HCT116 (cell line): ENCODE results near the gene PIEZO2. TPM values are rescaled to one million over a fixed set of nuclear protein-coding genes. Genes with fewer than 3 reads are reported as not detected.

Experiments used
- ATAC-seq: fragments of 200-7000 bp; cut with Tn5 transposase; 2 replicates; pipeline ENCODE4 v1.9.1; 2020; ENCODE audit warnings: mild to moderate bottlenecking, moderate library complexity
- BruUV-seq: library from RNA; stranded (reverse); fragments of 400-500 nt; replicated peaks from 2 replicates; lab custom pipeline; 2021; lab: Mats Ljungman, UMichigan
- CTCF ChIA-PET: fragments of 300-600 bp; sonication (Branson Sonifier 250); formaldehyde crosslinking; loops from one replicate; lab custom pipeline; 2021; ENCODE audit warnings: antibody characterized with exemption; lab: Charles Lee
- POLR2A ChIA-PET: fragments of 300-600, 350-600 bp; sonication (Branson Sonifier 250); formaldehyde crosslinking; loops from one replicate; lab custom pipeline; 2021; ENCODE audit warnings: antibody characterized with exemption; lab: Charles Lee
- RAD21 ChIA-PET, 2 experiments: fragments of 300-600 bp; sonication (Branson Sonifier 250); formaldehyde crosslinking; loops; one replicate each; lab custom pipeline; 2023; ENCODE audit warnings: low total read pairs in 2 of 2; ENCODE audit not compliant: uncharacterized antibody in 2 of 2, unreplicated experiment in 2 of 2, low non-redundant PET in 1 of 2; lab: Charles Lee
- DNase-seq: peaks from one replicate; pipeline ENCODE4 v3.0.0-alpha.2; 2010; ENCODE audit warnings: low read depth, low spot score
- H2AFZ ChIP-seq: fragments of 200-600 bp; shearing (Covaris generic), sonication (generic); 2 replicates; pipeline ENCODE4 v1.6.1; 2017; ENCODE audit warnings: low read depth, mixed run types, mixed read lengths, antibody characterized with exemption, low read length; ENCODE audit not compliant: poor library complexity, severe bottlenecking
- H3K27ac ChIP-seq: 2 replicates; pipeline ENCODE4 v1.5.1; 2012; ENCODE audit warnings: low read depth, low read length
- H3K27me3 ChIP-seq: fragments of 200-600 bp; sonication (generic); 2 replicates; pipeline ENCODE4 v1.6.1; 2016; ENCODE audit warnings: mixed run types, low read length, mixed read lengths; ENCODE audit not compliant: insufficient read depth
- H3K36me3 ChIP-seq, 2 experiments: fragments of 200-500 bp in 1 of 2; fragments of 200-600 bp in 1 of 2; sonication (Bioruptor generic) in 1 of 2; sonication (generic) in 1 of 2; 2 replicates each; pipeline versions ENCODE4 v1.5.1 to v1.6.1; 2014 to 2016; ENCODE audit warnings: low read length in 2 of 2, inconsistent platforms in 1 of 2, mixed read lengths in 1 of 2, mixed run types in 1 of 2; ENCODE audit not compliant: insufficient read depth in 2 of 2, control insufficient read depth in 1 of 2
- H3K4me1 ChIP-seq, 2 experiments: fragments of 200-600 bp in 1 of 2; sonication (generic) in 1 of 2; 2 replicates each; pipeline versions ENCODE4 v1.5.1 to v1.6.1; 2012 to 2017; ENCODE audit warnings: low read length in 2 of 2, inconsistent platforms in 1 of 2, mild to moderate bottlenecking in 1 of 2, mixed read lengths in 1 of 2, mixed run types in 1 of 2, moderate library complexity in 1 of 2; ENCODE audit not compliant: insufficient read depth in 2 of 2, control insufficient read depth in 1 of 2
- H3K4me2 ChIP-seq: fragments of 200-600 bp; sonication (generic); 2 replicates; pipeline ENCODE4 v1.6.1; 2017; ENCODE audit warnings: mixed run types, low read length, mixed read lengths
- H3K4me3 ChIP-seq, 2 experiments: fragments of 200-600 bp in 1 of 2; sonication (generic) in 1 of 2; replicated peaks in 1 of 2; 2 replicates each; pipeline ENCODE4 v1.5.1; 2011 to 2016; ENCODE audit warnings: low read length in 2 of 2, control low read depth in 1 of 2, low read depth in 1 of 2, mild to moderate bottlenecking in 1 of 2, mixed read lengths in 1 of 2, mixed run types in 1 of 2
- H3K79me2 ChIP-seq: fragments of 200-600 bp; sonication (generic); 2 replicates; pipeline ENCODE4 v1.6.1; 2017; ENCODE audit warnings: mild to moderate bottlenecking, mixed run types, low read length, moderate library complexity, mixed read lengths; ENCODE audit not compliant: insufficient read depth
- H3K9ac ChIP-seq: fragments of 200-600 bp; sonication (generic); 2 replicates; pipeline ENCODE4 v1.6.1; 2016; ENCODE audit warnings: low read length, mixed read lengths
- H3K9me2 ChIP-seq: fragments of 200-600 bp; sonication (generic), shearing (Covaris generic); 2 replicates; pipeline ENCODE4 v1.6.1; 2017; ENCODE audit warnings: mixed run types, mild to moderate bottlenecking, moderate library complexity; ENCODE audit not compliant: insufficient read depth
- H3K9me3 ChIP-seq, 2 experiments: fragments of 200-500 bp in 1 of 2; fragments of 200-600 bp in 1 of 2; sonication (Bioruptor generic) in 1 of 2; sonication (generic) in 1 of 2; 2 replicates each; pipeline ENCODE4 v1.6.1; 2014 to 2017; ENCODE audit warnings: low read length in 2 of 2, mixed read lengths in 2 of 2, inconsistent platforms in 1 of 2, low read depth in 1 of 2, mild to moderate bottlenecking in 1 of 2, mixed run types in 1 of 2, moderate library complexity in 1 of 2; ENCODE audit not compliant: control insufficient read depth in 1 of 2, insufficient read depth in 1 of 2
- H4K20me1 ChIP-seq: fragments of 200-600 bp; sonication (generic), shearing (Covaris generic); 2 replicates; pipeline ENCODE4 v1.6.1; 2017; ENCODE audit warnings: mixed run types, mild to moderate bottlenecking, moderate library complexity; ENCODE audit not compliant: insufficient read depth
- ATF3 ChIP-seq: IDR thresholded peaks from 2 replicates; pipeline ENCODE4 v1.6.1; 2012
- CBX3 ChIP-seq: IDR thresholded peaks from 2 replicates; pipeline ENCODE4 v1.6.1; 2012; ENCODE audit warnings: low read depth
- POLR2AphosphoS5 ChIP-seq: IDR thresholded peaks from 2 replicates; pipeline ENCODE4 v1.6.1; 2011; ENCODE audit warnings: mild to moderate bottlenecking, low read depth, low read length, moderate library complexity
- SIN3A ChIP-seq: IDR thresholded peaks from 2 replicates; pipeline ENCODE4 v1.6.1; 2012; ENCODE audit warnings: low read depth
- SP1 ChIP-seq: IDR thresholded peaks from 2 replicates; pipeline ENCODE4 v1.6.1; 2012; ENCODE audit warnings: low read depth
- ZBTB33 ChIP-seq: IDR thresholded peaks from 2 replicates; pipeline ENCODE4 v1.6.1; 2011; ENCODE audit warnings: mild to moderate bottlenecking, low read length, moderate library complexity; ENCODE audit not compliant: insufficient replicate concordance; ENCODE audit errors: extremely low read depth
- intact Hi-C: fragments of 100-400 bp; cut with micrococcal nuclease; formaldehyde crosslinking; loops from 2 replicates; pipeline ENCODE4 v1.10.0; 2022
- total RNA-seq: library from RNA; stranded (reverse); gene quantifications from one replicate; pipeline ENCODE4 v1.2.1, GENCODE V29; 2021; ENCODE audit not compliant: unreplicated experiment
- TF ChIP-seq, protein P1 (sequence below), 3 experiments: fragments of 200-600 bp in 1 of 3; sonication (generic) in 1 of 3; IDR thresholded peaks in 2 of 3; conservative IDR thresholded peaks in 1 of 3; 2 replicates each; pipeline ENCODE4 v1.5.1; 2012 to 2017; ENCODE audit warnings: low read depth in 2 of 3, low read length in 2 of 3, antibody characterized with exemption in 1 of 3, borderline replicate concordance in 1 of 3, control low read depth in 1 of 3, mild to moderate bottlenecking in 1 of 3, mixed read lengths in 1 of 3, mixed run types in 1 of 3, moderate library complexity in 1 of 3; ENCODE audit not compliant: insufficient read depth in 1 of 3
- TF ChIP-seq, protein P2 (sequence below): IDR thresholded peaks from 2 replicates; pipeline ENCODE4 v1.6.1; 2012; ENCODE audit warnings: low read depth

PIEZO2 gene
- total RNA-seq, 1 experiment from 2014 or later: 0.34 TPM

DNA sequence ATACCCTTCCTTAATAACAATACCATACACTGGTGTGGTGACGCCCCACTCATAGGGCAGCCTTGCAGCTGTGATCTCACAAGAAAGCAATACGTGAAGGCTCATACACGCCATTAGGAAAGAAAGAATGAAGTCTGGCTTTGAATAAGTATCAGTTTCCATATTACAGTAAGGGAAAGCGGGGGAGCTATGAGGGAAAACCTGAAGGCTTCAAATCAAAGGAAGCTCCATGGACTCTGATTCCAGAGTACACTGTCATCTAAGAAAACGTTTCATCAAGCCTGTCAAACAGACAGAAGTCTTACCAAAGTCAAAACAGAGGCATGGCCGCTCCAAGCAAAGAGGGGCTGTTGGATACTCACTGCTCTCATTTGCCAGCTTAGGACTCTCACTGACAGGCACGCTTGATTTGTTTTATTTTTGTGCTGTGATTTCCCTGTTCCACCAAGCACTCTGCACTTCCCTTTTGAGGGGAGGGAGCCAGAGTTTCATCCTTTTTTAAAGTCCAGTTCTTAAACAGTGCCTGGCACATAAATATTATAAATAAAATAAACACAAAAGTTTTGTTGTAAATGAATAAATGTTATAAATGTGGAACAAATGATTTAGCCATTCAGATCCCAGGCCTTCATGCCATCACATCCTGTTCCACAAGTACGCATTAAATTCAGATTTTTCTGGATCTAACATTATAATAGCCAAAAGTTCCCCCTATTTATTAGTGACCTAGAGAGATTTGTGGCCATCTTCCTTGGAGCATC is 221.2 kb downstream of the PIEZO2 start:
- CTCF ChIA-PET: interaction anchor here (1.3 kb wide), 1 partner anchor 77 kb away, joined by 3 read pairs; no protein-coding TSS in a partner anchor

More for the DNA sequence above, 221.2 kb downstream of the PIEZO2 start:
- Histone ChIP-seq H2AFZ (no peak overlapping the region), H3K9ac (no peak overlapping the region), H3K4me2 (no peak overlapping the region), H3K4me1 (no peaks in the 10 kb centered on the region), H3K79me2 (no peaks in the 10 kb centered on the region), H4K20me1 (no peaks in the 10 kb centered on the region), H3K9me3 (no peaks in the 10 kb centered on the region), H3K27me3 (peaks cover 10% of the 10 kb centered on the region; the same call in 1 of the 2 replicates), H3K36me3 (no peaks in the 10 kb centered on the region), H3K4me3 (no peak overlapping the region), H3K9me2 (no peaks in the 10 kb centered on the region), H3K27ac (no peak overlapping the region)
- POLR2A ChIA-PET: no interaction called here
- intact Hi-C loops: no loop called here
- RAD21 ChIA-PET: no interaction called here
- no peak for DNase-seq
- no peak for ATAC-seq
- no peak for TF ChIP-seq CBX3
- TF ChIP-seq SP1: no peak
- TF ChIP-seq ATF3: no peak
- TF ChIP-seq POLR2AphosphoS5: no peak
- no peak for TF ChIP-seq ZBTB33
- no peak for TF ChIP-seq SIN3A
- TF ChIP-seq, protein P1, sequence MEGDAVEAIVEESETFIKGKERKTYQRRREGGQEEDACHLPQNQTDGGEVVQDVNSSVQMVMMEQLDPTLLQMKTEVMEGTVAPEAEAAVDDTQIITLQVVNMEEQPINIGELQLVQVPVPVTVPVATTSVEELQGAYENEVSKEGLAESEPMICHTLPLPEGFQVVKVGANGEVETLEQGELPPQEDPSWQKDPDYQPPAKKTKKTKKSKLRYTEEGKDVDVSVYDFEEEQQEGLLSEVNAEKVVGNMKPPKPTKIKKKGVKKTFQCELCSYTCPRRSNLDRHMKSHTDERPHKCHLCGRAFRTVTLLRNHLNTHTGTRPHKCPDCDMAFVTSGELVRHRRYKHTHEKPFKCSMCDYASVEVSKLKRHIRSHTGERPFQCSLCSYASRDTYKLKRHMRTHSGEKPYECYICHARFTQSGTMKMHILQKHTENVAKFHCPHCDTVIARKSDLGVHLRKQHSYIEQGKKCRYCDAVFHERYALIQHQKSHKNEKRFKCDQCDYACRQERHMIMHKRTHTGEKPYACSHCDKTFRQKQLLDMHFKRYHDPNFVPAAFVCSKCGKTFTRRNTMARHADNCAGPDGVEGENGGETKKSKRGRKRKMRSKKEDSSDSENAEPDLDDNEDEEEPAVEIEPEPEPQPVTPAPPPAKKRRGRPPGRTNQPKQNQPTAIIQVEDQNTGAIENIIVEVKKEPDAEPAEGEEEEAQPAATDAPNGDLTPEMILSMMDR (IDR thresholded peaks at IDR 0.05 in 2 of 3, conservative IDR thresholded peaks at IDR 0.05 in 1 of 3; ENCODE audit: borderline replicate concordance in 1 of 3, insufficient read depth in 1 of 3, low read depth in 2 of 3, low read length in 2 of 3): no peak
- TF ChIP-seq, protein P2, sequence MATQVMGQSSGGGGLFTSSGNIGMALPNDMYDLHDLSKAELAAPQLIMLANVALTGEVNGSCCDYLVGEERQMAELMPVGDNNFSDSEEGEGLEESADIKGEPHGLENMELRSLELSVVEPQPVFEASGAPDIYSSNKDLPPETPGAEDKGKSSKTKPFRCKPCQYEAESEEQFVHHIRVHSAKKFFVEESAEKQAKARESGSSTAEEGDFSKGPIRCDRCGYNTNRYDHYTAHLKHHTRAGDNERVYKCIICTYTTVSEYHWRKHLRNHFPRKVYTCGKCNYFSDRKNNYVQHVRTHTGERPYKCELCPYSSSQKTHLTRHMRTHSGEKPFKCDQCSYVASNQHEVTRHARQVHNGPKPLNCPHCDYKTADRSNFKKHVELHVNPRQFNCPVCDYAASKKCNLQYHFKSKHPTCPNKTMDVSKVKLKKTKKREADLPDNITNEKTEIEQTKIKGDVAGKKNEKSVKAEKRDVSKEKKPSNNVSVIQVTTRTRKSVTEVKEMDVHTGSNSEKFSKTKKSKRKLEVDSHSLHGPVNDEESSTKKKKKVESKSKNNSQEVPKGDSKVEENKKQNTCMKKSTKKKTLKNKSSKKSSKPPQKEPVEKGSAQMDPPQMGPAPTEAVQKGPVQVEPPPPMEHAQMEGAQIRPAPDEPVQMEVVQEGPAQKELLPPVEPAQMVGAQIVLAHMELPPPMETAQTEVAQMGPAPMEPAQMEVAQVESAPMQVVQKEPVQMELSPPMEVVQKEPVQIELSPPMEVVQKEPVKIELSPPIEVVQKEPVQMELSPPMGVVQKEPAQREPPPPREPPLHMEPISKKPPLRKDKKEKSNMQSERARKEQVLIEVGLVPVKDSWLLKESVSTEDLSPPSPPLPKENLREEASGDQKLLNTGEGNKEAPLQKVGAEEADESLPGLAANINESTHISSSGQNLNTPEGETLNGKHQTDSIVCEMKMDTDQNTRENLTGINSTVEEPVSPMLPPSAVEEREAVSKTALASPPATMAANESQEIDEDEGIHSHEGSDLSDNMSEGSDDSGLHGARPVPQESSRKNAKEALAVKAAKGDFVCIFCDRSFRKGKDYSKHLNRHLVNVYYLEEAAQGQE: no peak
- no TSS peak for BruUV-seq
